22Rv1 (cell line): ENCODE measurements around the gene PRXL2B.
A peak's percentile ranks its signal among the peaks of the same experiment; 100 is the strongest.

ENCODE experiments used
- H3K27ac ChIP-seq: fragments of 450-650 bp; 2 replicates; pipeline ENCODE4 v1.5.1; 2017
- ZFX ChIP-seq: fragments of 450-650 bp; IDR thresholded peaks from 2 replicates; pipeline ENCODE4 v1.6.1; 2017; ENCODE audit warnings: antibody characterized with exemption, borderline replicate concordance
- TF ChIP-seq, protein P1 (sequence below): fragments of 450-650 bp; IDR thresholded peaks from 2 replicates; pipeline ENCODE4 v1.5.1; 2017; ENCODE audit warnings: mild to moderate bottlenecking

Gene PRXL2B

DNA sequence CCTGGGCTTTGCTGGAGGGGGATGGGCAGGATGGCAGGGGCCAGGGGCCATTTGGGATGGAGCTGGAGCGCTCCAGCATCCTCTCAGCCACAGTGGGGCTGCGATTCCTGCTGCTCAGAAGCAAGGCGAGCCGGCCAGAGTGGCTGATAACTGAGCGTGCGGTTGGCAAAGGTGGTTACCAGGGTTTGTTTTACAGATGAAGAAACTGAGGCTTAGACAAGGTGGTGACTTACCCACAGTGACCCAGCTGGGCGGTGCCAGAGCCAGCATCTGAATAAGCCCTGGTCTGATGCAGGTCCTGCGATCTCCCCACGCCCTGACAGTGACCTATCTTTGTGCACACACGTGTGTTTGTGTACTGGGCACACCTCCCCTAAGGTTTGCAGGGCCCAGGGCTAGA, 5.9 kb upstream of the PRXL2B start:
- H3K27ac ChIP-seq = no peak overlapping the region
- no peak for TF ChIP-seq ZFX
- TF ChIP-seq, protein P1, sequence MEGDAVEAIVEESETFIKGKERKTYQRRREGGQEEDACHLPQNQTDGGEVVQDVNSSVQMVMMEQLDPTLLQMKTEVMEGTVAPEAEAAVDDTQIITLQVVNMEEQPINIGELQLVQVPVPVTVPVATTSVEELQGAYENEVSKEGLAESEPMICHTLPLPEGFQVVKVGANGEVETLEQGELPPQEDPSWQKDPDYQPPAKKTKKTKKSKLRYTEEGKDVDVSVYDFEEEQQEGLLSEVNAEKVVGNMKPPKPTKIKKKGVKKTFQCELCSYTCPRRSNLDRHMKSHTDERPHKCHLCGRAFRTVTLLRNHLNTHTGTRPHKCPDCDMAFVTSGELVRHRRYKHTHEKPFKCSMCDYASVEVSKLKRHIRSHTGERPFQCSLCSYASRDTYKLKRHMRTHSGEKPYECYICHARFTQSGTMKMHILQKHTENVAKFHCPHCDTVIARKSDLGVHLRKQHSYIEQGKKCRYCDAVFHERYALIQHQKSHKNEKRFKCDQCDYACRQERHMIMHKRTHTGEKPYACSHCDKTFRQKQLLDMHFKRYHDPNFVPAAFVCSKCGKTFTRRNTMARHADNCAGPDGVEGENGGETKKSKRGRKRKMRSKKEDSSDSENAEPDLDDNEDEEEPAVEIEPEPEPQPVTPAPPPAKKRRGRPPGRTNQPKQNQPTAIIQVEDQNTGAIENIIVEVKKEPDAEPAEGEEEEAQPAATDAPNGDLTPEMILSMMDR = no peak

DNA sequence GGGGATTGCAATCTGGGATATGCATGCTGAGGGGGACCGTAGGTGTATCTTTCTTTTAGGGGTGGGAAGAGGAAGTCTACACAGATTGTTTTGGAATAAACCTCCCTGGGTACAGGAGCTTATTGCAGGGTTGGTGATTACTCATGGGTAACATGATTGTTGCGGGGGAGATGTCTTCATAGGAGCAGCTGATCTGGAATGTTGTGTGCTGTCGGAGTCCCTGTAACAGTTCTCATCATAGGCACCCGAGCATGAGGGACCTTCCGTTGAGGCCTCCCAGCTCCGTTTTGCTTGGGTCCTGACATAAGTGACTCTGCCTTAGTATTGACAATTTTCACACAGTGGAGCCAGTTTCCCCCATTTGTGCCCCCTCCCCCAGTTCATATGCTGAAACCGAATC, 4.2 kb upstream of the PRXL2B start:
- no peak overlapping the region for H3K27ac ChIP-seq
- no peak for TF ChIP-seq ZFX
- TF ChIP-seq, protein P1 = no peak

DNA sequence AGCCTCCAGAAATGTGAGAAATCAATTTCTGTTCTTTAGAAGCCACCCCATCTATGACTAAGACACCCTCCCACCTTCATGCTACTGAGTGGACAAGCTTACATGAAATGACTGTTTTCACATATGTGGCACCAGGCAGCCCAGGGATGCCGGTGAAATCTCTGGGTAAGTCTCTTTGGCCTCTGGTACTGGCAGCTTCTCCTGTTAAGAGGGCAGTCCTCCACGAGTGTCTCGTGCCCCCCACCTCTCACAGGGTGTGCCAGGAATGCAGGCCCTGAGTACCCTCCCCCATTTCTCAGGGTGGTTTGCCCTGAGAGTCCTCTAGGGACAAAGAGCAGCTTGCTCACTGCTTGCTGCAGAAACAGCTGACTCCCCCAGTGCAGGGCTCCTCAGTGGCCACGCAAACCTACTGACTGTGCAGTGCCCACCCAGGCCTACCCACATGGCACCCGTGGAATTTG, 3.2 kb upstream of the PRXL2B start:
- H3K27ac ChIP-seq = no peak overlapping the region
- TF ChIP-seq ZFX = no peak
- TF ChIP-seq, protein P1 = no peak

DNA sequence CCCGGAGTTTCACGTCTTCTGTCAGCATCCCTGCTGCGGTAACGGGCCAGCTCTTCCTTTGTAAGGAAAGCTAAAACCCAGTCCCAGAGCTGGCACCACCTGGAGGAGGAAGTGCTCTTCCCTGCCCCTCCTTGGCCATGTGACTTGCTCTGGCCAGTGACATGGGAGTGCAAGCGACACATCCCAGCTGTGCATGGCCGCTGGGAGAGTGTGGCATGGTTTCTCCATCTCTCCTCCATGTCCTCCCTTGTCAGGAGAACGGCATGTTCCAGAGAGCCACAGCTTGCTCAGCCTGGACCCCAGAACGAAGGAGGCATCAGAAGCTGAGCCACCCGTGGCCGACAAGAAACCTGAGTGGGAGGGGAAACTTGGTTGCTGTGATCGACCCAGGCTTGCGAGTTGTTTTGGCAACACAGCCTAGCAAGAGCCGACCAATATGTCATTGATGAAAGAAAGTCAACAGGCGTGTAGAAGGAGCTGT, 2.7 kb upstream of the PRXL2B start:
- TF ChIP-seq ZFX = no peak
- TF ChIP-seq, protein P1 = no peak
- peak overlapping the region; percentile 84 for H3K27ac ChIP-seq

DNA sequence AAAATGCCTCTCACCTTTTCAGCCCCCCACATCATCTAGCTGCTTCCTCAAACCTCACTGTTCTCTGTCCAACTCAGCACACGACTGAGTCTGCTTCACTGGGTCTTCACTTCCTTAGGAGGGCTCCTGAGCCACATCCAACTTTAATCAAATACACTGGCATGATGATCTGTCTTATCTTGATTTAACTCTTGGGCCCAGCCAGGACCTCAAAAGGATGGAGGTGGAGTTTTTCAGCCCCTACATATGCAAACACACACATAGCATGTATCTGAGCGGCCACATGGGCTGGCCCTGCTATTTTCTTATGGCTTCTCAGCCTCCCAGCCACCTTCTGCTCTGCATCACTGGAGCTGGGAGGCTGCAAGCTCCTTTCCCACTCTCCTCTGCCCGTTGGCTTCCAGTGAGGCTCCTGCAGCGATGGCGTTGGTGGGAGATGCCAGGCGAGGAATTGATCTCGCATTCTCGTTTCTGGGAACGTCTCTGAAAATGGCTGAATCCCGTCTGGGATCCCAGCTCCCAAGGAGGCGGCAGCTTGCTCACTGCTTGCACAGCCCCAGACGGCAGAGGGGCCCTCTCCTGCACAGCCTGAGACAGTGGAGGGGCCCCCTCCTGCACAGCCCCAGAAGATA, 1.8 kb upstream of the PRXL2B start:
- TF ChIP-seq ZFX = no peak
- TF ChIP-seq, protein P1 = no peak
- H3K27ac ChIP-seq = peak overlapping the region; percentile 84

DNA sequence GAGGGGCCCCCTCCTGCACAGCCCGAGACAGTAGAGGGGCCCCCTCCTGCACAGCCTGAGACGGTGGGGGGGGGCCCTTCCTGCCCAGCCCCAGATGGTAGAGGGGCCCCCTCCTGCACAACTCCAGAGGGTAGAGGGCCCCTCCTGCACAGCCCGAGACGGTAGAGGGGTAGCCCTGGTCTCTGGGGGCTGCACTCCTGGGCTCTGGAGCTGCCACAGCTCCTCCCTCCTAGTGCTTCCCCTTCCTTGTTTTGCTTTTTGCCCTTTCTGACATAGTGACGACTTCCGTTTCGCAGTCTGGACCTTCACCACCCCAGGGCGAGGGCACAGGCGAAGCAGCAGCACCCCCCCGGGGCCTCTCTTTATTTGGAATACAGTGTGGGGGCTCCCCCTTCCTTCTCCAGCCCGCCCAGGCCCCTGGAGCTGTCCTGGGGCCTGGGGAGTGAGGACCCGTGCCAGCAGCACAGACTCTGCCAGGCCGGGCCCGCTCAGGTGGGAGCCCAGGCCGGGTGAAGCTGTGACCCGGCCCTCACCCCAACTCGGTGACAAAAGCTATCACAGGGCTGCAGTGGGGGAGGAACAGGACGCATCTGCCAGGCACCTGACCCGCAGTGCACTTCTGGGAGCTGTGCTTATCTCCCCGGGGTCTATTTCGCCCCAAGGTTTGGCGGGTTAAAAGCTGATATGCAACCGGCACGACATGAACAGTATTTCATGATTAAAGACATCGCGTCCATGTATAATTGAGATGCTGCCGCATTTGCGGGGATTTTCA, 1.1 kb upstream of the PRXL2B start:
- H3K27ac ChIP-seq = peak overlapping the region; percentile 84
- TF ChIP-seq, protein P1 = no peak
- TF ChIP-seq ZFX = no peak
